Type B pancreatic cell (in vitro differentiated cells): ENCODE measurements around the gene LRMDA. TPM values are rescaled to one million over a fixed set of nuclear protein-coding genes. Genes with fewer than 3 reads are reported as not detected.

ENCODE experiments used
- DNase-seq: peaks from one replicate; pipeline ENCODE4 v3.0.0; 2021; ENCODE audit warnings: mixed read lengths; ENCODE audit not compliant: unreplicated experiment; ENCODE audit errors: extremely low spot score
- H3K27ac Mint-ChIP-seq: 2 replicates; pipeline ENCODE4 v1.8.0; 2021; ENCODE audit warnings: mild to moderate bottlenecking, mixed read lengths
- H3K27me3 Mint-ChIP-seq: 2 replicates; pipeline ENCODE4 v1.8.0; 2021; ENCODE audit warnings: mixed read lengths
- H3K36me3 Mint-ChIP-seq: 2 replicates; pipeline ENCODE4 v1.8.0; 2021; ENCODE audit warnings: mixed read lengths
- H3K4me1 Mint-ChIP-seq: one replicate; pipeline ENCODE4 v1.8.0; 2021; ENCODE audit warnings: mixed read lengths; ENCODE audit not compliant: unreplicated experiment
- H3K4me3 Mint-ChIP-seq: 2 replicates; pipeline ENCODE4 v1.8.0; 2021; ENCODE audit warnings: mild to moderate bottlenecking, mixed read lengths
- H3K9me3 Mint-ChIP-seq: 2 replicates; pipeline ENCODE4 v1.8.0; 2021; ENCODE audit warnings: mixed read lengths
- total RNA-seq: library from RNA; stranded (reverse); gene quantifications from 2 replicates; pipeline ENCODE4 v1.2.1, GENCODE V29; 2021; ENCODE audit warnings: low replicate concordance
- TF ChIP-seq, protein P1 (sequence below): fragments of 200-600 bp; sonication (generic); conservative IDR thresholded peaks from 2 replicates; pipeline ENCODE4 v1.5.0; 2021; ENCODE audit warnings: antibody characterized with exemption, mild to moderate bottlenecking

LRMDA gene
- total RNA-seq, 1 donor from 2014 or later, result 2.0 TPM

DNA sequence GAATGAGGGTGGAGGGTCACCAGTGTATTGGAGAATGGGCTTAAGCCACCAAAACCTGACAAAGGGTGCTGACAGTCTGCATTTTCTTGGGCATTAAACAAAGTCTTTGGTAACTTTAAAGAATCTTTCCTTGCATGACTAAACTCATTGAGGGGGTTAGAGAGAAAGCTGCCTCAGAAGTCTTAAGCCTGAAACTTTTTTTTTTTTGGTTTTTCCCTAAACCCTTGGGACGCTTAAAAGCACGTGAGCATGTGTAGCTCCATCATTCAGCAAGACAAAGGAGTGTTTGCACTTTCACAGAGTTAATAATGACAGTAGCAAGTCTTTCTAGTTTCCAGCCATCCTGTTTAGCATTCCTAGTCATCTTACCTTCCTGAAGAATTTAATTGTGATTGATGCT, 110.7 kb downstream of the LRMDA start:
- TF ChIP-seq, protein P1, sequence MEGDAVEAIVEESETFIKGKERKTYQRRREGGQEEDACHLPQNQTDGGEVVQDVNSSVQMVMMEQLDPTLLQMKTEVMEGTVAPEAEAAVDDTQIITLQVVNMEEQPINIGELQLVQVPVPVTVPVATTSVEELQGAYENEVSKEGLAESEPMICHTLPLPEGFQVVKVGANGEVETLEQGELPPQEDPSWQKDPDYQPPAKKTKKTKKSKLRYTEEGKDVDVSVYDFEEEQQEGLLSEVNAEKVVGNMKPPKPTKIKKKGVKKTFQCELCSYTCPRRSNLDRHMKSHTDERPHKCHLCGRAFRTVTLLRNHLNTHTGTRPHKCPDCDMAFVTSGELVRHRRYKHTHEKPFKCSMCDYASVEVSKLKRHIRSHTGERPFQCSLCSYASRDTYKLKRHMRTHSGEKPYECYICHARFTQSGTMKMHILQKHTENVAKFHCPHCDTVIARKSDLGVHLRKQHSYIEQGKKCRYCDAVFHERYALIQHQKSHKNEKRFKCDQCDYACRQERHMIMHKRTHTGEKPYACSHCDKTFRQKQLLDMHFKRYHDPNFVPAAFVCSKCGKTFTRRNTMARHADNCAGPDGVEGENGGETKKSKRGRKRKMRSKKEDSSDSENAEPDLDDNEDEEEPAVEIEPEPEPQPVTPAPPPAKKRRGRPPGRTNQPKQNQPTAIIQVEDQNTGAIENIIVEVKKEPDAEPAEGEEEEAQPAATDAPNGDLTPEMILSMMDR, result no peak
- Mint-ChIP-seq H3K27ac (peak overlapping the region; percentile 59), H3K9me3 (peaks cover 11% of the 10 kb centered on the region), H3K27me3 (peaks cover 29% of the 10 kb centered on the region), H3K36me3 (no peaks in the 10 kb centered on the region), H3K4me1 (peaks cover 71% of the 10 kb centered on the region), H3K4me3 (peak overlapping the region; percentile 76)
- DNase-seq, result no peak

DNA sequence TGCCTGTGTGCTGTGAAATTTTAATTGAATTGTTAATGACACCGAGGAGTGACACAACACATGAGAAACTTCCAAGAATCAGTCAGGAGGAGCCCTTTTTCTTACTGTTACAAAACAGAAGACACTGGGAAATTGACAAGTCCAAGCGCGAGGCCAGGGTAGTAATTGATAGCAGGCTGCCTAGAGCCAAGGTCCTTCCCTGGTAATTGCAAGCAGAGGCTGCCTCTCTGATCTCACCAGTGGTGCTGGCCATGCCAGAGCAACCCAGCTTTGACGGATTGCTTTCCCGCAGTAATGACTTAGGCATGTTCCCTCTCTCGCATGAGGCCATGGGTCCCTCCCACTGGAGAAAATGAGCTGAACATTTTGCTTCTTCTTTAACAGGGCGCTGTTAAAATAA, 111.5 kb downstream of the LRMDA start:
- peaks cover 80% of the 10 kb centered on the region for H3K4me1 Mint-ChIP-seq
- H3K27me3 Mint-ChIP-seq, result peaks cover 28% of the 10 kb centered on the region
- H3K9me3 Mint-ChIP-seq, result peaks cover 18% of the 10 kb centered on the region
- H3K36me3 Mint-ChIP-seq, result no peaks in the 10 kb centered on the region
- peak; percentile 76 for DNase-seq
- TF ChIP-seq, protein P1, result no peak
- H3K4me3 Mint-ChIP-seq, result peak overlapping the region; percentile 76
- peak overlapping the region; percentile 45 for H3K27ac Mint-ChIP-seq

DNA sequence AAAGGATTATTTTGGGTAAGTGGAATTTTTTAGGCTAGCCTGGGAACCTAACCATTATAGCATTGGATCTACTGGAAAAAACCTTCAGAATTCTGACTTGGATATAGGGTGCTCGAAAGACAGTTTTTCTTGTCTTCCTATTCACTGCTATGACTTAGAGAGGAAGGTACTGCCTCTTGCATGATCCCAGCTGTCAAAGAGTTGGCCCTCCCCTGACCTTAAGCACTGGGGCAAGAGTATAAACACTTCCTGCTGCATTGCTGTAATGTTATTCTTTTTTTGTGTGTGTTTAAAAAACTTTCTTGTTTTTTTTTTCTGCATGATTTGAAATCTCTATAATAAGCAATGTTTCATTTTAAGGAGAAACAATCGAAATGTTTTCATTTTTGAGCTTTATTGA, 113.0 kb downstream of the LRMDA start:
- H3K27ac Mint-ChIP-seq, result peak overlapping the region; percentile 38
- DNase-seq, result no peak
- no peak overlapping the region for H3K4me3 Mint-ChIP-seq
- peaks cover 71% of the 10 kb centered on the region for H3K4me1 Mint-ChIP-seq
- H3K36me3 Mint-ChIP-seq, result no peaks in the 10 kb centered on the region
- peaks cover 13% of the 10 kb centered on the region for H3K27me3 Mint-ChIP-seq
- TF ChIP-seq, protein P1, result no peak
- peaks cover 18% of the 10 kb centered on the region for H3K9me3 Mint-ChIP-seq

DNA sequence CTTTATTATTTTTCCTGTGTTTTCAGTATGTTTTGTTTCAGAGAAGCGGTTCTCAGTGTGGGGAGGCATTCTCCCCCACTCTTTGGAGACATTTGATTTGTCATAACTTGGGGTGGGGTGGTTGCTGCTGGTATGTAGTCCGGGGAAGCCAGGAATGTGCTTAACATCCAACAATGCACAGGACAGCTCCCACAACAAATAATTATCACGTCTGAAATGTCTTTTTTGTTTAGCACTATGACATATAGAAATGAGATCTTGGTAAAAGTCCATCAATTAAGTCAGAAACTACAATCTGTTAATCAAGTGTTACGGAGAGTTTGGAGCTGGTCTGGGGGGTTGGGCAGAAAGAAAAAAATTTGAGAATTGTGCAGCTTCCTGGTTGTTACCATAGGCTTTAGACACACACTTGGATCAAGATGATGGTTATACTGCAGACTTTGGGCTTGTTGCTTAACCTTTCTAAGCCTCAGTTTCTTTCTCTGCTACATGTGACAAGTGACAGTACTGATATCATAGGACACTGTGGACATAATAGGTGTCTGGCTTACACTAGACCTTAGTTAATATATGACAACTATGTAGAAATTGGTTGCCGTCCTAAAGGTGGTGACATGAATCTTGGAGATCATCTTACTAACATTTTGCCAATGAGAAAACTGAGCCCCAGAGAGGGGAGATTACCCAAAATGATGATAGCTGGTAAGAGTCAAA, 113.7 kb downstream of the LRMDA start:
- DNase-seq, result no peak
- Mint-ChIP-seq H3K4me1 (peaks cover 64% of the 10 kb centered on the region), H3K36me3 (peaks cover 4% of the 10 kb centered on the region), H3K4me3 (peak overlapping the region; percentile 27), H3K27me3 (peaks cover 12% of the 10 kb centered on the region), H3K9me3 (peaks cover 23% of the 10 kb centered on the region), H3K27ac (peak overlapping the region; percentile 38)
- TF ChIP-seq, protein P1, result no peak

DNA sequence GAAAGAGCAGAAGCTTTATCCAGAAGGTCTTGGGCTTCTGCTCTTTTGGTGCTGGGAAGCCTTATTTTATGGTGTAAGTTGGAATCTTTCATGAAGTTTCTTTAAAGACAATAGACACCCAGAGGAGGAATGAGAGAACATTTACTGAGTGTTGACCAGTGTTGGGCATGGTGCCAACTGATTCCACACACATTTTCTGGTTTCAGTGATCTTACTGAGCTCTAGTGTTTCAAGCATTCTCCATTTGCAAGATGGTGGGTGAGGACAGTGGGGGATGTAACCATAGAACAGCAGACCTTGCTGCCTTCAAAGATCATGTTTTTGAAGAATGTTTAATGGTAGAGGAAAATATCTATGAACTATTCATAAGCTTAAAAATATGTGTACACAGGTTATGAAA, 114.6 kb downstream of the LRMDA start:
- Mint-ChIP-seq H3K27me3 (peaks cover 12% of the 10 kb centered on the region), H3K9me3 (peaks cover 25% of the 10 kb centered on the region), H3K27ac (no peak overlapping the region), H3K4me1 (peaks cover 57% of the 10 kb centered on the region), H3K36me3 (peaks cover 6% of the 10 kb centered on the region), H3K4me3 (no peak overlapping the region)
- TF ChIP-seq, protein P1, result no peak
- no peak for DNase-seq
